SIG-M5 treated with dmso at 0.1 percent for 504 hours (cell line): Measurements from ENCODE around the gene INTS13.
"Not testable (repeated sequence)": the region's sequence is repeated elsewhere in the genome, so short reads cannot be mapped to it uniquely, and the experiment has no call there.

Source experiments
- DNase-seq: peaks from one replicate; lab custom pipeline; 2025; ENCODE audit not compliant: unreplicated experiment; lab: John Stamatoyannopoulos, UW

Gene INTS13

GRCh38 chr12:26937863-26938700, at the start of gene INTS13, which contains the start of gene FGFR1OP2:
Gene INTS13 (minus strand): TSS chr12:26937981. CDS start chr12:26936803, 1,178 bp downstream.
Gene FGFR1OP2 (plus strand): TSS chr12:26938470. CDS start chr12:26954159, 15,689 bp downstream.
- DNase-seq: peak; percentile 99

GRCh38 chr12:26982866-26983265, 45.1 kb upstream of the INTS13 start:
- DNase-seq: no peak

- no peak for DNase-seq
Observed at GRCh38 chr12:26979733-26980132, 42.0 kb upstream of the INTS13 start.

- DNase-seq: no peak
Observed at GRCh38 chr12:26978801-26979200, 41.0 kb upstream of the INTS13 start.

- peak; percentile 7 for DNase-seq
Observed at GRCh38 chr12:26976687-26977086, 38.9 kb upstream of the INTS13 start.

GRCh38 chr12:26971963-26972362, 34.2 kb upstream of the INTS13 start:
- DNase-seq: no peak

- DNase-seq: no peak
Observed at GRCh38 chr12:26970136-26970535, 32.4 kb upstream of the INTS13 start.

- peak; percentile 10 for DNase-seq
Observed at GRCh38 chr12:26966842-26967241, 29.1 kb upstream of the INTS13 start.

- DNase-seq: peak; percentile 34
Observed at GRCh38 chr12:26963413-26963812, 25.6 kb upstream of the INTS13 start.

- no peak for DNase-seq
Observed at GRCh38 chr12:26961803-26962202, 24.0 kb upstream of the INTS13 start.

- DNase-seq: not testable (repeated sequence)
Observed at GRCh38 chr12:26961391-26961790, 23.6 kb upstream of the INTS13 start.

GRCh38 chr12:26954027-26954426, 16.2 kb upstream of the INTS13 start:
- DNase-seq: no peak

GRCh38 chr12:26953447-26953846, 15.7 kb upstream of the INTS13 start:
- DNase-seq: peak; percentile 11

- DNase-seq: no peak
Observed at GRCh38 chr12:26948309-26948708, 10.5 kb upstream of the INTS13 start.

- no peak for DNase-seq
Observed at GRCh38 chr12:26941215-26941594, 3.4 kb upstream of the INTS13 start.

- no peak for DNase-seq
Observed at GRCh38 chr12:26940516-26941214, 2.9 kb upstream of the INTS13 start.

- peak; percentile 9 for DNase-seq
Observed at GRCh38 chr12:26939953-26940352, 2.2 kb upstream of the INTS13 start.

GRCh38 chr12:26939192-26939832, 1.5 kb upstream of the INTS13 start:
- peak; percentile 32 for DNase-seq

GRCh38 chr12:26938701-26939062, 901 bp upstream of the INTS13 start:
- no peak for DNase-seq

GRCh38 chr12:26937443-26937862, 328 bp downstream of the INTS13 start:
- no peak for DNase-seq

- no peak for DNase-seq
Observed at GRCh38 chr12:26936559-26937442, 980 bp downstream of the INTS13 start.
